ENCODE results near the gene DAAM1.

- TF ChIP-seq CTCF (conservative IDR thresholded peaks at IDR 0.05; ENCODE audit: low read depth, low read length), result no peak
- no peak for TF ChIP-seq EZH2 (IDR thresholded peaks at IDR 0.05; ENCODE audit: borderline replicate concordance, low read depth, low read length, poor library complexity, severe bottlenecking)
Measured at GRCh38 chr14:59267046-59267445, 78.6 kb downstream of the DAAM1 start.
